ACC112 (cell line): ENCODE measurements around the gene RGS7.
"Not testable (repeated sequence)": the region's sequence is repeated elsewhere in the genome, so short reads cannot be mapped to it uniquely, and the experiment has no call there.

Experiments
- H2AFZ ChIP-seq: fragments of 200-600 bp; sonication (generic); one replicate; pipeline ENCODE4 v1.6.0; 2017; ENCODE audit warnings: antibody characterized with exemption, low read length; ENCODE audit not compliant: unreplicated experiment
- H3K27ac ChIP-seq: fragments of 200-600 bp; sonication (generic); 2 replicates; pipeline ENCODE4 v1.5.1; 2014; ENCODE audit warnings: low read depth, mild to moderate bottlenecking, antibody characterized with exemption, low read length, moderate library complexity
- H3K27me3 ChIP-seq: fragments of 200-600 bp; sonication (generic); 2 replicates; pipeline ENCODE4 v1.6.1; 2014; ENCODE audit warnings: mild to moderate bottlenecking, antibody characterized with exemption, low read length, moderate library complexity, mixed read lengths; ENCODE audit not compliant: insufficient read depth
- H3K36me3 ChIP-seq: fragments of 200-600 bp; sonication (generic); 2 replicates; pipeline ENCODE4 v1.6.1; 2016; ENCODE audit warnings: mild to moderate bottlenecking, antibody characterized with exemption, low read length, moderate library complexity, mixed read lengths; ENCODE audit not compliant: insufficient read depth
- H3K4me1 ChIP-seq: fragments of 200-600 bp; sonication (generic); one replicate; pipeline ENCODE4 v1.6.1; 2016; ENCODE audit warnings: low read length, mixed read lengths; ENCODE audit not compliant: insufficient read depth, unreplicated experiment, control insufficient read depth
- H3K4me3 ChIP-seq: fragments of 200-600 bp; sonication (generic); 2 replicates; pipeline ENCODE4 v1.5.1; 2014; ENCODE audit warnings: mild to moderate bottlenecking, low read depth, low read length
- H3K79me2 ChIP-seq: fragments of 200-600 bp; sonication (generic); one replicate; pipeline ENCODE4 v1.6.0; 2016; ENCODE audit warnings: low read length; ENCODE audit not compliant: control insufficient read depth, unreplicated experiment, insufficient read depth

The RGS7 gene

DNA sequence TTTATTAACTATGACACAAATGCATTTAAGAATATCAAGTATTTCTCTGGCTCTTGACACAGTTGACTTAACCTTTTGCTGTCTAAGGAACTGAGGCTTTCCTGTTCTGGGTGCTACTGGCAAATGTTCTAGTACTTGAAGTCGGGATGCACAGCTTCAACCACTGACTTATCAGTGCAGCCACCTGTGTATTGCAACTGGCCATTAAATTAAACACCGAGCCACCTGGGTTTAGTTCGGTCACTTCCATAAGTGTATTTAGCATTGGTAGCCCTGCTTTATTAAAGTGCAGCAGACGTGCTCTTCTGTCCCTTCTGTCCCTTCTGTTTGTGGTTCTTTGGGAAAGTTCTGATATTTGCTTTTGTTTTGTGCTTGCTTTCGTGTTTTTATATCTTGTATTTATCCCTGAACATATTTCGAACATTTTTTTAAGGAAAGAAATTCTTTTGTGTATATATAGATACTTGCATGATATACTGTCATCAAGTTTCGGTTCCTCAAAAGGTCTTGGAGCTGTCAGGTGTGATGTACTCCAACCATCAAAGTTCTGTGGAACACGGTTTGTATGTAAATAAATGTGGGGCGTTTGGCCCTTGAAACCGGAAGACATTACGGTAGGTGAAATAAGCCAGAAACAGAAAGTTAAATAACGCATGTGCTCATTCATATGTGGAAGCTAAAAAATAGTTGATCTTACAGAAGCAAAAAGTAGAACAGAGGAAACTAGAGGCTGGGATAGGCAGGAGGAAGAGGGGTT, 447.1 kb downstream of the RGS7 start:
- no peak overlapping the region for H3K4me3 ChIP-seq
- H2AFZ ChIP-seq = no peak overlapping the region
- H3K27ac ChIP-seq = no peak overlapping the region
- no peaks in the 10 kb centered on the region for H3K27me3 ChIP-seq
- no peaks in the 10 kb centered on the region for H3K79me2 ChIP-seq
- no peaks in the 10 kb centered on the region for H3K36me3 ChIP-seq
- no peaks in the 10 kb centered on the region for H3K4me1 ChIP-seq

DNA sequence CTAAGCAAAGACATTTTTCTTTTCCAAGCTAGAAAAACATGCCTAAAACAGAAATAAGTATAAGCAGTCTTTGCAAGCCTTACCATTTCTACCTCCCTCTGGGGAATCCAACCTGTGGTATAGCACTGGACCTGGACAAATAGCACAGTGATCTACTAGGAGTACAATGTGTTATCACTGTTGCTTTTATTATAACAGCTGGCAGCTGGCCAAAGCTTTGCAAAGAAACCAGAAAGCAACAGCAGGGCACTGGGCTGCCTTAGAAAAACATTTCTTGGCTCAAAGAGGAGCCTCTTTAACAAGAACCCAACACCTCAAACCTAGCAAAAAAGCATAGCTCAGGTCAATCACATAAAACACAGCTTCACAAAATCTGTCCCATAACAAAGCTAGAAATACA, 450.5 kb downstream of the RGS7 start:
- Histone ChIP-seq H3K27me3 (no peaks in the 10 kb centered on the region), H3K36me3 (no peaks in the 10 kb centered on the region), H3K4me3 (no peak overlapping the region), H3K27ac (no peak overlapping the region), H2AFZ (no peak overlapping the region), H3K4me1 (no peaks in the 10 kb centered on the region), H3K79me2 (no peaks in the 10 kb centered on the region)

DNA sequence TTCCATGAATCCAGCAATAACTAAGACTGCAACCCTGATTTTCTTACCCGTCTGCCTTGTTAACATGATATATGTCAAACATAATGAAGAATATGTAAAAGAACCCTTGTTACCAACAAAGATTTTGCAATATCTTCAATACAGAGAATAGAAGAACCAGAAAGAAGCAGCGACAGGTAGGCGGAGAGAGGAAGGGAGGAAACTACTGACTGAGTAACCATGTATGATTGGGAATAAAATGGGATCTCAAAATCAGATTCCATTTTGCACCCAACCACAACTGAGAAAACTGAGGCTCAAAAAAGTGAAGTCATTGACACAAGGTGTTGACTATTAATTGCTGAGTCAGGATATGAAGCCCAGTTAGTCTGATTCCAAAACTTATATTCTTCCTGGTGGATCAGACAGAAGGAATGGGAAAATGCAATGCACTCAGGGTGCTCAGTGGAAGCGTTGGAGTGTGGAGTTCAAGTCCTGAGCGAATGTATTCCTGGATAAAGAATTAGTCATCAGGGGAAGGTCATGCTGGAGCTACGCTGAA, 451.7 kb downstream of the RGS7 start:
- Histone ChIP-seq H3K27ac (no peak overlapping the region), H2AFZ (no peak overlapping the region), H3K27me3 (no peaks in the 10 kb centered on the region), H3K4me3 (no peak overlapping the region), H3K36me3 (no peaks in the 10 kb centered on the region), H3K4me1 (no peaks in the 10 kb centered on the region), H3K79me2 (no peaks in the 10 kb centered on the region)

DNA sequence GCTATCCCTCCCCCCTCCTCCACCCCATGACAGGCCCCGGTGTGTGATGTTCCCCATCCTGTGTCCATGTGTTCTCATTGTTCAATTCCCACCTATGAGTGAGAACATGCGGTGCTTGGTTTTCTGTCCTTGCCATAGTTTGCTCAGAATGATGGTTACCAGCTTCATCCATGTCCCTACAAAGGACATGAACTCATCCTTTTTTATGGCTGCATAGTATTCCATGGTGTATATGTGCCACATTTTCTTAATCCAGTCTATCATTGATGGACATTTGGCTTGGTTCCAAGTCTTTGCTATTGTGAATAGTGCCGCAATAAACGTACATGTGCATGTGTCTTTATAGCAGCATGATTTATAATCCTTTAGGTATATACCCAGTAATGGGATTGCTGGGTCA, 461.6 kb downstream of the RGS7 start:
- not testable (repeated sequence) for H3K27me3 ChIP-seq, H3K4me1 ChIP-seq

DNA sequence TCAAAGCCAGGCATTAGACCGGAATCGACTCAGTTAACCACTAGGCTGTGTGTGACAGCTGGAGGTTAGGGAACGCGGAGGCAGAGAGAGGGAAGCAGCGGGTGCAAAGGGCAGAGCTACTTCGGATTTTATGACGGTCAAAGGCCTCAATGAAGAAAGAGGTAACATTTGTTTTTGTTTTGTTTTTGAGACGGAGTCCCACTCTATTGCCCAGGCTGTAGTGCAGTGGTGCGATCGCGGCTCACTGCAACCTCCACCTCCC, 468.3 kb downstream of the RGS7 start:
- Histone ChIP-seq H3K79me2 (no peaks in the 10 kb centered on the region), H2AFZ (no peak overlapping the region), H3K27me3 (no peaks in the 10 kb centered on the region), H3K4me1 (no peaks in the 10 kb centered on the region), H3K27ac (no peak overlapping the region), H3K4me3 (no peak overlapping the region), H3K36me3 (no peaks in the 10 kb centered on the region)

More for the DNA sequence above, 461.6 kb downstream of the RGS7 start:
- not testable (repeated sequence) for H3K27ac ChIP-seq, H3K4me3 ChIP-seq, H2AFZ ChIP-seq, H3K36me3 ChIP-seq, H3K79me2 ChIP-seq

DNA sequence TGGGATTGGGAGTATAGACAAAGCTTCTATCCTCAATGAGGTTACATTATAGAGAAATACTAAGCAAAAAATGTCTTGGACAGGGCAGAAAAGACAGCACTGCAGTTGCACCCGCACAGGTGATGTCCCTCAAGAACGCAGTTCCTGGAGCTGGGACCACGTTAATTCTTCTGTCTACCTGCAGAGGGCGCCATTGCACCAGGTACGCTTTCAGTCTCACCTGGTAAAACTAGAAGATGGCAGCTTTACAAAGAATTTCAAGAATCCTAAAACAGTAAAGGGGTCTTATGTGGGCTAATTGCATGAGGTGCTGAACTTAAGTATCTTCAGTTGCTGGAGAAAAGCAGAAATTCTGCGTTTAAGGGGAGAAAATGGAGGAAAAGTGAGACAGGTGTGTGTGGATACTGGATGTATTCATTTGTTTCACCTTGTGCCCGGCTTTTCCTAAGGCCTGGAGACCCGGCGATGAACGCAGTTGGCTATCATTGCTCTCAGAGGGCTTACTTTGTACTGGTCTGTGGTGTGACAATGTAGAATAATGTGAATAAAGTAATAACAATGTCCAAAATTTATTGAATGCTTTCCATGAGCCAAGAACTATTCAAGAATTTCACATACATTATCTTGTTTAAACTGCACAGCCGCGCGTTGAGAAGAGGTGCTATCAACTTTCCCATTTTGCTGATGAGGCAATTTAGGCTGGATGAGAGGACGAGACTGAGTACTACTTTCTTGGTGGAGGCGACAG, 468.8 kb downstream of the RGS7 start:
- Histone ChIP-seq H3K27ac (no peak overlapping the region), H3K79me2 (no peaks in the 10 kb centered on the region), H3K36me3 (no peaks in the 10 kb centered on the region), H3K4me3 (no peak overlapping the region), H2AFZ (no peak overlapping the region), H3K27me3 (no peaks in the 10 kb centered on the region), H3K4me1 (no peaks in the 10 kb centered on the region)

DNA sequence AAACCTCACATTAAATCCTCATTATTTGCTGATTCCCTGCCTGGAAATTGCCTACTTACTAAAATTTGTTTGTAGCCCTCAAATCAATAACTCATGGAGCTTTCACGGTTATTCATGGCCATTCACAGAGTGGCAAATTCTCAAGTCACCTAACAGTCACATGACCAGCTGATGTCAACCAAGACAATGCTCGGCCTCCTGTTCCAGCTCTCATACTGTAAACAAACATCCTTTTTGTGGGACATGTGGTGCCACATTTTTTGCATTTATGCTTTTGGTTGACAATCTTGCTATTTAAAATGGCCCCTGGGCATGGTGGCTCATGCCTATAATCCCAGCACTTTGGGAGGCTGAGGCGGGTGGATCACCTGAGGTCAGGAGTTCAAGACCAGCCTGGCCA, 473.5 kb downstream of the RGS7 start:
- H3K4me3 ChIP-seq = no peak overlapping the region
- no peak overlapping the region for H3K27ac ChIP-seq
- H2AFZ ChIP-seq = no peak overlapping the region
- no peaks in the 10 kb centered on the region for H3K36me3 ChIP-seq
- no peaks in the 10 kb centered on the region for H3K79me2 ChIP-seq
- H3K4me1 ChIP-seq = peaks cover 7% of the 10 kb centered on the region
- no peaks in the 10 kb centered on the region for H3K27me3 ChIP-seq

DNA sequence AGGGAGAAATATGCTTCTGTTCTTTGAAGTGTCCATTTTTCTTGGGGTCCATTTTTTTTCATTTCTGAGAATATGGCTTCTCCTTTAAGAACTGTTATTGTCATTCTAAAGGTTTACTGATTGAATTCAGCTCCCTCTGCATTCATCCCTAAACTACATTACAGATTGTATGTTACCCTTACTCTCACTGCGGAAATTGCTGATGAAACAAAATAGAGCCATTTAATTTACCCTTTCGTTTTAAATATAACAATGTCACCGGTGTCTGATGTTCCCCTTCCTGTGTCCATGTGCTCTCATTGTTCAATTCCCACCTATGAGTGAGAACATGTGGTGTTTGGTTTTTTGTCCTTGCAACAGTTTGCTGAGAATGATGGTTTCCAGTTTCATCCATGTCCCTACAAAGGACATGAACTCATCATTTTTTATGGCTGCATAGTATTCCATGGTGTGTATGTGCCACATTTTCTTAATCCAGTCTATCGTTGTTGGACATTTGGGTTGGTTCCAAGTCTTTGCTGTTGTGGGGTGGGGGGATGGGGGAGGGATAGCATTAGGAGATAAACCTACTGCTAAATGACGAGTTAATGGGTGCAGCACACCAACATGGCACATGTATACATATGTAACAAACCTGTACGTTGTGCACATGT, 474.2 kb downstream of the RGS7 start:
- not testable (repeated sequence) for H3K27ac ChIP-seq, H3K27me3 ChIP-seq, H3K4me3 ChIP-seq, H3K4me1 ChIP-seq, H3K79me2 ChIP-seq, H3K36me3 ChIP-seq, H2AFZ ChIP-seq

DNA sequence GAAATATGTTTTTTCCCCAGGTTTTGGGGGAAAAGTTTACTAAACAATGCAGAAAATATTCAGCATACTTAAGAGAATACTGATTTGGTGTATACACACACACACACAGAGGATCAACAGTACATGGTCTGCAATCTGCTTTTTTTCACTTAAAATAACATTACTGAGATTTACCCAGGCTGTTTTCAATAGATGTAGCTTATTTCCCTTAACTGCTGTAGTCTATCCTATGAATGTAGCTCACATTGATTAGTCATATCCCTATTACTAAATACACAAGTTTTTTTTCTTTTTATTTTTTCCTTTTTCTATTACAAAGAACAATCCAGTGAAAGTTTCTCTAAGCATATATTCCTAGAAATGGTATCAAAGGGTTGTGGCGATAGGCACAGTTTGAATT, 478.4 kb downstream of the RGS7 start:
- no peaks in the 10 kb centered on the region for H3K79me2 ChIP-seq
- no peaks in the 10 kb centered on the region for H3K36me3 ChIP-seq
- peaks cover 8% of the 10 kb centered on the region for H3K4me1 ChIP-seq
- H2AFZ ChIP-seq = no peak overlapping the region
- H3K27me3 ChIP-seq = no peaks in the 10 kb centered on the region
- no peak overlapping the region for H3K27ac ChIP-seq
- no peak overlapping the region for H3K4me3 ChIP-seq

DNA sequence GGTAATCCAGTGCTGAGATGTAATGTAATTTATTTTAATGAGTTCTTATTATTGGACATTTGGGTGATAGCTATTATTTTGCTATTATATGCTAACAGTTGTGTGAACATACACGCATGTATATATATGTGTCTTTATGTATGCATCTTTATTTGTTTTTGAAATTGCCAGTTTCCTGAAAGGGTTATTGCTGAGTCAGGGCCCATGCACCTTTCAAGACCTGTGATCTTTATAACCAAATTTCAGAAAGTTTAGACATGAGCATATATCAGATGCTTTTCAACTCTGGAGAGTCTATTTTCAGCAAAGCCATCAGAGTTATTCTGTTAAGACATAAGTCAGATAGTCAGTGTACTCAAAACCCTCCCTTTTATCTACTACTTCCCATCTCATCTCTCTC, 479.4 kb downstream of the RGS7 start:
- no peaks in the 10 kb centered on the region for H3K79me2 ChIP-seq
- peaks cover 8% of the 10 kb centered on the region for H3K4me1 ChIP-seq
- H3K27ac ChIP-seq = no peak overlapping the region
- no peaks in the 10 kb centered on the region for H3K27me3 ChIP-seq
- H2AFZ ChIP-seq = no peak overlapping the region
- H3K36me3 ChIP-seq = no peaks in the 10 kb centered on the region
- no peak overlapping the region for H3K4me3 ChIP-seq

DNA sequence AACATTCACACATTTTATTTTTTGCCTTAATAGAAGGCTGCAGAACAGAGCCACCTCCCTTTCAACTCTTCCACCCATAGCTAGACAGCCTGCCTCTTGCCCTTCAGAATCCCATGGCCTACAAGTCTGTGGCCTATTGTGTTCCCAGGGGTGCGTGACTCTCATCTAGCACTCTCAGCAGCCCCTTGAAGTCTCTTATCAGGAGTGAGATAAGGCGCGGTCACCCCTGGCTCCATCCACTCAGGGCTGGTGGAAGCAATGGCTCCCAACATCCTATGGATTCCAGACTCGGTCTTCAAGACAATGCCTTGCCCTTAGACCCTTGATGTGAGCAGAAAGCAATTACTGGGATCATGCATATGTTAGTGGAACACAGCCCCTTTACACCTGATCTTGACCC, 480.9 kb downstream of the RGS7 start:
- H3K36me3 ChIP-seq = no peaks in the 10 kb centered on the region
- no peak overlapping the region for H2AFZ ChIP-seq
- H3K27me3 ChIP-seq = no peaks in the 10 kb centered on the region
- H3K4me3 ChIP-seq = no peak overlapping the region
- no peak overlapping the region for H3K27ac ChIP-seq
- peaks cover 8% of the 10 kb centered on the region for H3K4me1 ChIP-seq
- no peaks in the 10 kb centered on the region for H3K79me2 ChIP-seq
